Measurements from ENCODE around the gene ITGB4.
"Not testable (repeated sequence)": the region's sequence is repeated elsewhere in the genome, so short reads cannot be mapped to it uniquely, and the experiment has no call there.

ITGB4 gene

GRCh38 chr17:75759457-75759856 lies 38.2 kb downstream of the ITGB4 start:
- Histone ChIP-seq H3K4me3 (ENCODE audit: control insufficient read depth in 1 of 7, extremely low read depth in 1 of 7, insufficient read depth in 4 of 7, low read depth in 2 of 7, low read length in 6 of 7) (no peak overlapping the region), H3K9me3 (ENCODE audit: control extremely low read depth in 1 of 5, control insufficient read depth in 4 of 5, insufficient read depth in 2 of 5, low read depth in 1 of 5, low read length in 4 of 5) (no peaks in the 10 kb centered on the region), H3K36me3 (ENCODE audit: control insufficient read depth in 4 of 4, insufficient read depth in 4 of 4, low read length in 3 of 4) (peaks cover 0 to 19% (median 12%) of the 10 kb centered on the region in 4 experiments), H3K27ac (ENCODE audit: insufficient read depth in 1 of 2, low read depth in 1 of 2, low read length in 2 of 2, poor library complexity in 1 of 2, severe bottlenecking in 2 of 2) (no peak overlapping the region), H3K4me1 (ENCODE audit: control extremely low read depth in 1 of 4, control insufficient read depth in 4 of 4, insufficient read depth in 4 of 4, low read length in 3 of 4) (peaks cover 0 to 22% (median 15%) of the 10 kb centered on the region in 4 experiments), H3K27me3 (replicated peaks in 2 of 5; ENCODE audit: control insufficient read depth in 4 of 5, insufficient read depth in 5 of 5, low read length in 4 of 5) (no peaks in the 10 kb centered on the region)
- CTCF ChIA-PET = interaction anchor here (0.7 to 7.8 kb wide), 4 partner anchors 11 to 134 kb away, joined by 3 to 68 read pairs (median 4); no protein-coding TSS in a partner anchor
- POLR2A ChIA-PET = no interaction called here
- WGBS (ENCODE audit: insufficient coverage) = 95% methylated on average over 3 of the region's 3 CpGs
- no peak for DNase-seq

- H3K9me3 ChIP-seq (ENCODE audit: control extremely low read depth in 1 of 5, control insufficient read depth in 4 of 5, insufficient read depth in 2 of 5, low read depth in 1 of 5, low read length in 4 of 5); DNase-seq; H3K27me3 ChIP-seq (replicated peaks in 2 of 5; ENCODE audit: control insufficient read depth in 4 of 5, insufficient read depth in 5 of 5, low read length in 4 of 5); H3K4me3 ChIP-seq (ENCODE audit: control insufficient read depth in 1 of 7, extremely low read depth in 1 of 7, insufficient read depth in 4 of 7, low read depth in 2 of 7, low read length in 6 of 7); H3K27ac ChIP-seq (ENCODE audit: insufficient read depth in 1 of 2, low read depth in 1 of 2, low read length in 2 of 2, poor library complexity in 1 of 2, severe bottlenecking in 2 of 2); POLR2A ChIA-PET: not testable (repeated sequence)
- WGBS (ENCODE audit: insufficient coverage) = 94% methylated on average over 3 of the region's 6 CpGs
- CTCF ChIA-PET = interaction anchor here (0.7 to 7.8 kb wide), 4 partner anchors 12 to 135 kb away, joined by 3 to 68 read pairs (median 4); no protein-coding TSS in a partner anchor
- Histone ChIP-seq H3K36me3 (ENCODE audit: control insufficient read depth in 4 of 4, insufficient read depth in 4 of 4, low read length in 3 of 4) (peaks cover 0 to 19% (median 12%) of the 10 kb centered on the region in 4 experiments), H3K4me1 (ENCODE audit: control extremely low read depth in 1 of 4, control insufficient read depth in 4 of 4, insufficient read depth in 4 of 4, low read length in 3 of 4) (peaks cover 0 to 22% (median 16%) of the 10 kb centered on the region in 4 experiments)
Measured at GRCh38 chr17:75759978-75760640, 38.9 kb downstream of the ITGB4 start.

GRCh38 chr17:75762513-75763268 lies 41.4 kb downstream of the ITGB4 start:
- no peaks in the 10 kb centered on the region for H3K9me3 ChIP-seq (ENCODE audit: control extremely low read depth in 1 of 5, control insufficient read depth in 4 of 5, insufficient read depth in 2 of 5, low read depth in 1 of 5, low read length in 4 of 5)
- ChIA-PET CTCF (interaction anchor here (0.6 to 7.8 kb wide), 13 partner anchors 8 to 130 kb away, joined by 3 to 85 read pairs (median 5); partner anchors contain the start of genes SMIM5 and TRIM47), POLR2A (interaction anchor here (4.1 kb wide), 1 partner anchor 12 kb away, joined by 37 read pairs; no protein-coding TSS in a partner anchor)
- H3K36me3 ChIP-seq (ENCODE audit: control insufficient read depth in 4 of 4, insufficient read depth in 4 of 4, low read length in 3 of 4) = peaks cover 0 to 17% (median 11%) of the 10 kb centered on the region in 4 experiments
- DNase-seq = no peak
- H3K27ac ChIP-seq (ENCODE audit: insufficient read depth in 1 of 2, low read depth in 1 of 2, low read length in 2 of 2, poor library complexity in 1 of 2, severe bottlenecking in 2 of 2) = no peak overlapping the region
- no peak overlapping the region for H3K4me3 ChIP-seq (ENCODE audit: control insufficient read depth in 1 of 7, extremely low read depth in 1 of 7, insufficient read depth in 4 of 7, low read depth in 2 of 7, low read length in 6 of 7)
- no peaks in the 10 kb centered on the region for H3K27me3 ChIP-seq (replicated peaks in 2 of 5; ENCODE audit: control insufficient read depth in 4 of 5, insufficient read depth in 5 of 5, low read length in 4 of 5)
- 98% methylated on average over 20 of the region's 27 CpGs for WGBS (ENCODE audit: insufficient coverage)
- peaks cover 0 to 19% (median 17%) of the 10 kb centered on the region in 4 experiments for H3K4me1 ChIP-seq (ENCODE audit: control extremely low read depth in 1 of 4, control insufficient read depth in 4 of 4, insufficient read depth in 4 of 4, low read length in 3 of 4)

- H3K9me3 ChIP-seq (ENCODE audit: control extremely low read depth in 1 of 5, control insufficient read depth in 4 of 5, insufficient read depth in 2 of 5, low read depth in 1 of 5, low read length in 4 of 5) = no peaks in the 10 kb centered on the region
- WGBS (ENCODE audit: insufficient coverage) = 88% methylated on average over 3 of the region's 3 CpGs
- no peak overlapping the region for H3K4me3 ChIP-seq (ENCODE audit: control insufficient read depth in 1 of 7, extremely low read depth in 1 of 7, insufficient read depth in 4 of 7, low read depth in 2 of 7, low read length in 6 of 7)
- ChIA-PET CTCF (interaction anchor here (1.0 to 7.8 kb wide), 14 partner anchors 9 to 130 kb away, joined by 3 to 85 read pairs (median 8); partner anchors contain the start of genes SMIM5 and UNK), POLR2A (interaction anchor here (4.1 kb wide), 1 partner anchor 12 kb away, joined by 37 read pairs; no protein-coding TSS in a partner anchor)
- H3K27ac ChIP-seq (ENCODE audit: insufficient read depth in 1 of 2, low read depth in 1 of 2, low read length in 2 of 2, poor library complexity in 1 of 2, severe bottlenecking in 2 of 2) = no peak overlapping the region
- peaks cover 0 to 19% (median 17%) of the 10 kb centered on the region in 4 experiments for H3K4me1 ChIP-seq (ENCODE audit: control extremely low read depth in 1 of 4, control insufficient read depth in 4 of 4, insufficient read depth in 4 of 4, low read length in 3 of 4)
- no peak for DNase-seq
- H3K36me3 ChIP-seq (ENCODE audit: control insufficient read depth in 4 of 4, insufficient read depth in 4 of 4, low read length in 3 of 4) = peaks cover 0 to 12% (median 7%) of the 10 kb centered on the region in 4 experiments
- H3K27me3 ChIP-seq (replicated peaks in 2 of 5; ENCODE audit: control insufficient read depth in 4 of 5, insufficient read depth in 5 of 5, low read length in 4 of 5) = no peaks in the 10 kb centered on the region
Measured at GRCh38 chr17:75763269-75763607, 42.0 kb downstream of the ITGB4 start.

GRCh38 chr17:75763613-75764416 lies 42.6 kb downstream of the ITGB4 start:
- WGBS (ENCODE audit: insufficient coverage) = 81% methylated on average over 14 of the region's 16 CpGs
- peaks cover 0 to 19% (median 17%) of the 10 kb centered on the region in 4 experiments for H3K4me1 ChIP-seq (ENCODE audit: control extremely low read depth in 1 of 4, control insufficient read depth in 4 of 4, insufficient read depth in 4 of 4, low read length in 3 of 4)
- CTCF ChIA-PET = interaction anchor here (0.6 to 7.8 kb wide), 22 partner anchors 10 to 131 kb away, joined by 3 to 85 read pairs (median 4); partner anchors contain the start of genes SMIM5, TRIM47, UNK and WBP2

GRCh38 chr17:75764417-75764710 lies 43.1 kb downstream of the ITGB4 start:
- Histone ChIP-seq H3K36me3 (ENCODE audit: control insufficient read depth in 4 of 4, insufficient read depth in 4 of 4, low read length in 3 of 4) (peaks cover 0 to 11% (median 6%) of the 10 kb centered on the region in 4 experiments), H3K9me3 (ENCODE audit: control extremely low read depth in 1 of 5, control insufficient read depth in 4 of 5, insufficient read depth in 2 of 5, low read depth in 1 of 5, low read length in 4 of 5) (no peaks in the 10 kb centered on the region), H3K4me1 (ENCODE audit: control extremely low read depth in 1 of 4, control insufficient read depth in 4 of 4, insufficient read depth in 4 of 4, low read length in 3 of 4) (peaks cover 0 to 19% (median 17%) of the 10 kb centered on the region in 4 experiments), H3K4me3 (ENCODE audit: control insufficient read depth in 1 of 7, extremely low read depth in 1 of 7, insufficient read depth in 4 of 7, low read depth in 2 of 7, low read length in 6 of 7) (peak overlapping the region; percentile 55 to 86 (median 75)), H3K27ac (ENCODE audit: insufficient read depth in 1 of 2, low read depth in 1 of 2, low read length in 2 of 2, poor library complexity in 1 of 2, severe bottlenecking in 2 of 2) (peak overlapping the region in 1 of 2 experiments; percentile 61), H3K27me3 (replicated peaks in 2 of 5; ENCODE audit: control insufficient read depth in 4 of 5, insufficient read depth in 5 of 5, low read length in 4 of 5) (no peaks in the 10 kb centered on the region)
- no peak for DNase-seq
- POLR2A ChIA-PET = interaction anchor here (0.8 to 4.1 kb wide), 5 partner anchors 11 to 114 kb away, joined by 3 to 37 read pairs (median 5); partner anchors contain the start of gene TRIM47
- CTCF ChIA-PET = interaction anchor here (0.9 to 7.8 kb wide), 20 partner anchors 10 to 132 kb away, joined by 3 to 85 read pairs (median 5); partner anchors contain the start of genes SMIM5, TRIM47, UNK and WBP2
- WGBS (ENCODE audit: insufficient coverage) = 12% methylated on average over 14 of the region's 14 CpGs

More at GRCh38 chr17:75763613-75764416, 42.6 kb downstream of the ITGB4 start:
- H3K36me3 ChIP-seq (ENCODE audit: control insufficient read depth in 4 of 4, insufficient read depth in 4 of 4, low read length in 3 of 4) = peaks cover 0 to 11% (median 6%) of the 10 kb centered on the region in 4 experiments
- H3K9me3 ChIP-seq (ENCODE audit: control extremely low read depth in 1 of 5, control insufficient read depth in 4 of 5, insufficient read depth in 2 of 5, low read depth in 1 of 5, low read length in 4 of 5) = no peaks in the 10 kb centered on the region
- H3K27ac ChIP-seq (ENCODE audit: insufficient read depth in 1 of 2, low read depth in 1 of 2, low read length in 2 of 2, poor library complexity in 1 of 2, severe bottlenecking in 2 of 2) = peak overlapping the region in 1 of 2 experiments; percentile 61
- H3K27me3 ChIP-seq (replicated peaks in 2 of 5; ENCODE audit: control insufficient read depth in 4 of 5, insufficient read depth in 5 of 5, low read length in 4 of 5) = no peaks in the 10 kb centered on the region
- H3K4me3 ChIP-seq (ENCODE audit: control insufficient read depth in 1 of 7, extremely low read depth in 1 of 7, insufficient read depth in 4 of 7, low read depth in 2 of 7, low read length in 6 of 7) = peak overlapping the region in 6 of 7 experiments; percentile 62 to 86 (median 75)
- POLR2A ChIA-PET = interaction anchor here (4.1 kb wide), 1 partner anchor 11 kb away, joined by 37 read pairs; no protein-coding TSS in a partner anchor
- no peak for DNase-seq

Data from common myeloid progenitor, CD34-positive (primary cell).